HCT116 (cell line): Measurements from ENCODE around the gene CD44. TPM values are rescaled to one million over a fixed set of nuclear protein-coding genes. Genes with fewer than 3 reads are reported as not detected.

Source experiments
- ATAC-seq: fragments of 200-7000 bp; cut with Tn5 transposase; 2 replicates; pipeline ENCODE4 v1.9.1; 2020; ENCODE audit warnings: mild to moderate bottlenecking, moderate library complexity
- BruUV-seq: library from RNA; stranded (reverse); fragments of 400-500 nt; replicated peaks from 2 replicates; lab custom pipeline; 2021; lab: Mats Ljungman, UMichigan
- CTCF ChIA-PET: fragments of 300-600 bp; sonication (Branson Sonifier 250); formaldehyde crosslinking; loops from one replicate; lab custom pipeline; 2021; ENCODE audit warnings: antibody characterized with exemption; lab: Charles Lee
- POLR2A ChIA-PET: fragments of 300-600, 350-600 bp; sonication (Branson Sonifier 250); formaldehyde crosslinking; loops from one replicate; lab custom pipeline; 2021; ENCODE audit warnings: antibody characterized with exemption; lab: Charles Lee
- RAD21 ChIA-PET, 2 experiments: fragments of 300-600 bp; sonication (Branson Sonifier 250); formaldehyde crosslinking; loops; one replicate each; lab custom pipeline; 2023; ENCODE audit warnings: low total read pairs in 2 of 2; ENCODE audit not compliant: uncharacterized antibody in 2 of 2, unreplicated experiment in 2 of 2, low non-redundant PET in 1 of 2; lab: Charles Lee
- DNase-seq: peaks from one replicate; pipeline ENCODE4 v3.0.0-alpha.2; 2010; ENCODE audit warnings: low read depth, low spot score
- H2AFZ ChIP-seq: fragments of 200-600 bp; shearing (Covaris generic), sonication (generic); 2 replicates; pipeline ENCODE4 v1.6.1; 2017; ENCODE audit warnings: low read depth, mixed run types, mixed read lengths, antibody characterized with exemption, low read length; ENCODE audit not compliant: poor library complexity, severe bottlenecking
- H3K27ac ChIP-seq: 2 replicates; pipeline ENCODE4 v1.5.1; 2012; ENCODE audit warnings: low read depth, low read length
- H3K27me3 ChIP-seq: fragments of 200-600 bp; sonication (generic); 2 replicates; pipeline ENCODE4 v1.6.1; 2016; ENCODE audit warnings: mixed run types, low read length, mixed read lengths; ENCODE audit not compliant: insufficient read depth
- H3K36me3 ChIP-seq, 2 experiments: fragments of 200-500 bp in 1 of 2; fragments of 200-600 bp in 1 of 2; sonication (Bioruptor generic) in 1 of 2; sonication (generic) in 1 of 2; 2 replicates each; pipeline versions ENCODE4 v1.5.1 to v1.6.1; 2014 to 2016; ENCODE audit warnings: low read length in 2 of 2, inconsistent platforms in 1 of 2, mixed read lengths in 1 of 2, mixed run types in 1 of 2; ENCODE audit not compliant: insufficient read depth in 2 of 2, control insufficient read depth in 1 of 2
- H3K4me1 ChIP-seq, 2 experiments: fragments of 200-600 bp in 1 of 2; sonication (generic) in 1 of 2; 2 replicates each; pipeline versions ENCODE4 v1.5.1 to v1.6.1; 2012 to 2017; ENCODE audit warnings: low read length in 2 of 2, inconsistent platforms in 1 of 2, mild to moderate bottlenecking in 1 of 2, mixed read lengths in 1 of 2, mixed run types in 1 of 2, moderate library complexity in 1 of 2; ENCODE audit not compliant: insufficient read depth in 2 of 2, control insufficient read depth in 1 of 2
- H3K4me2 ChIP-seq: fragments of 200-600 bp; sonication (generic); 2 replicates; pipeline ENCODE4 v1.6.1; 2017; ENCODE audit warnings: mixed run types, low read length, mixed read lengths
- H3K4me3 ChIP-seq, 2 experiments: fragments of 200-600 bp in 1 of 2; sonication (generic) in 1 of 2; replicated peaks in 1 of 2; 2 replicates each; pipeline ENCODE4 v1.5.1; 2011 to 2016; ENCODE audit warnings: low read length in 2 of 2, control low read depth in 1 of 2, low read depth in 1 of 2, mild to moderate bottlenecking in 1 of 2, mixed read lengths in 1 of 2, mixed run types in 1 of 2
- H3K79me2 ChIP-seq: fragments of 200-600 bp; sonication (generic); 2 replicates; pipeline ENCODE4 v1.6.1; 2017; ENCODE audit warnings: mild to moderate bottlenecking, mixed run types, low read length, moderate library complexity, mixed read lengths; ENCODE audit not compliant: insufficient read depth
- H3K9ac ChIP-seq: fragments of 200-600 bp; sonication (generic); 2 replicates; pipeline ENCODE4 v1.6.1; 2016; ENCODE audit warnings: low read length, mixed read lengths
- H3K9me2 ChIP-seq: fragments of 200-600 bp; sonication (generic), shearing (Covaris generic); 2 replicates; pipeline ENCODE4 v1.6.1; 2017; ENCODE audit warnings: mixed run types, mild to moderate bottlenecking, moderate library complexity; ENCODE audit not compliant: insufficient read depth
- H3K9me3 ChIP-seq, 2 experiments: fragments of 200-500 bp in 1 of 2; fragments of 200-600 bp in 1 of 2; sonication (Bioruptor generic) in 1 of 2; sonication (generic) in 1 of 2; 2 replicates each; pipeline ENCODE4 v1.6.1; 2014 to 2017; ENCODE audit warnings: low read length in 2 of 2, mixed read lengths in 2 of 2, inconsistent platforms in 1 of 2, low read depth in 1 of 2, mild to moderate bottlenecking in 1 of 2, mixed run types in 1 of 2, moderate library complexity in 1 of 2; ENCODE audit not compliant: control insufficient read depth in 1 of 2, insufficient read depth in 1 of 2
- H4K20me1 ChIP-seq: fragments of 200-600 bp; sonication (generic), shearing (Covaris generic); 2 replicates; pipeline ENCODE4 v1.6.1; 2017; ENCODE audit warnings: mixed run types, mild to moderate bottlenecking, moderate library complexity; ENCODE audit not compliant: insufficient read depth
- ATF3 ChIP-seq: IDR thresholded peaks from 2 replicates; pipeline ENCODE4 v1.6.1; 2012
- CBX3 ChIP-seq: IDR thresholded peaks from 2 replicates; pipeline ENCODE4 v1.6.1; 2012; ENCODE audit warnings: low read depth
- CEBPB ChIP-seq: IDR thresholded peaks from 2 replicates; pipeline ENCODE4 v1.6.1; 2012; ENCODE audit warnings: low read depth
- EGR1 ChIP-seq: IDR thresholded peaks from 2 replicates; pipeline ENCODE4 v1.6.1; 2012; ENCODE audit warnings: low read depth
- EZH2phosphoT487 ChIP-seq: fragments of 200-600 bp; IDR thresholded peaks from 2 replicates; pipeline ENCODE4 v1.6.1; 2018; ENCODE audit warnings: antibody characterized with exemption, borderline replicate concordance
- FOSL1 ChIP-seq: IDR thresholded peaks from 2 replicates; pipeline ENCODE4 v1.6.1; 2012; ENCODE audit warnings: low read depth
- MAX ChIP-seq: IDR thresholded peaks from 2 replicates; pipeline ENCODE4 v1.6.1; 2012
- POLR2A ChIP-seq: IDR thresholded peaks from 2 replicates; pipeline ENCODE4 v1.7.0; 2011; ENCODE audit warnings: borderline replicate concordance; ENCODE audit not compliant: insufficient read depth, insufficient read length; ENCODE audit errors: extremely low read depth
- POLR2AphosphoS5 ChIP-seq: IDR thresholded peaks from 2 replicates; pipeline ENCODE4 v1.6.1; 2011; ENCODE audit warnings: mild to moderate bottlenecking, low read depth, low read length, moderate library complexity
- RAD21 ChIP-seq: IDR thresholded peaks from 2 replicates; pipeline ENCODE4 v1.6.1; 2012; ENCODE audit warnings: low read depth, mild to moderate bottlenecking
- SIN3A ChIP-seq: IDR thresholded peaks from 2 replicates; pipeline ENCODE4 v1.6.1; 2012; ENCODE audit warnings: low read depth
- YY1 ChIP-seq: IDR thresholded peaks from 2 replicates; pipeline ENCODE4 v1.6.1; 2011; ENCODE audit warnings: low read length, low read depth, moderate library complexity, mild to moderate bottlenecking; ENCODE audit not compliant: insufficient replicate concordance; ENCODE audit errors: extremely low read depth
- ZBTB33 ChIP-seq: IDR thresholded peaks from 2 replicates; pipeline ENCODE4 v1.6.1; 2011; ENCODE audit warnings: mild to moderate bottlenecking, low read length, moderate library complexity; ENCODE audit not compliant: insufficient replicate concordance; ENCODE audit errors: extremely low read depth
- ZFX ChIP-seq: fragments of 450-650 bp; IDR thresholded peaks from 2 replicates; pipeline ENCODE4 v1.6.1; 2017
- ZNF274 ChIP-seq: fragments of 200-500 bp; sonication (Bioruptor generic); IDR thresholded peaks from 2 replicates; pipeline ENCODE4 v1.6.1; 2014; ENCODE audit warnings: mild to moderate bottlenecking, low read depth, low read length, inconsistent platforms
- intact Hi-C: fragments of 100-400 bp; cut with micrococcal nuclease; formaldehyde crosslinking; loops from 2 replicates; pipeline ENCODE4 v1.10.0; 2022
- total RNA-seq: library from RNA; stranded (reverse); gene quantifications from one replicate; pipeline ENCODE4 v1.2.1, GENCODE V29; 2021; ENCODE audit not compliant: unreplicated experiment
- TF ChIP-seq, protein P1 (sequence below), 3 experiments: fragments of 200-600 bp in 1 of 3; sonication (generic) in 1 of 3; IDR thresholded peaks in 2 of 3; conservative IDR thresholded peaks in 1 of 3; 2 replicates each; pipeline ENCODE4 v1.5.1; 2012 to 2017; ENCODE audit warnings: low read depth in 2 of 3, low read length in 2 of 3, antibody characterized with exemption in 1 of 3, borderline replicate concordance in 1 of 3, control low read depth in 1 of 3, mild to moderate bottlenecking in 1 of 3, mixed read lengths in 1 of 3, mixed run types in 1 of 3, moderate library complexity in 1 of 3; ENCODE audit not compliant: insufficient read depth in 1 of 3

The CD44 gene
- total RNA-seq, 1 experiment from 2014 or later = 742 TPM

- CTCF ChIA-PET = no interaction called here
- ATAC-seq = no peak
- POLR2A ChIA-PET = no interaction called here
Observed at GRCh38 chr11:35151241-35151640, 12.3 kb downstream of the CD44 start.

GRCh38 chr11:35151683-35152280 lies 12.8 kb downstream of the CD44 start:
- Histone ChIP-seq H3K36me3 (peaks cover 9 to 61% of the 10 kb centered on the region in 2 experiments; a peak in 3 of 4 replicates), H3K79me2 (peaks cover 99% of the 10 kb centered on the region)
- no peak for TF ChIP-seq SIN3A
- TF ChIP-seq ZFX = no peak
- TF ChIP-seq ZBTB33 = no peak
- TF ChIP-seq, protein P1, sequence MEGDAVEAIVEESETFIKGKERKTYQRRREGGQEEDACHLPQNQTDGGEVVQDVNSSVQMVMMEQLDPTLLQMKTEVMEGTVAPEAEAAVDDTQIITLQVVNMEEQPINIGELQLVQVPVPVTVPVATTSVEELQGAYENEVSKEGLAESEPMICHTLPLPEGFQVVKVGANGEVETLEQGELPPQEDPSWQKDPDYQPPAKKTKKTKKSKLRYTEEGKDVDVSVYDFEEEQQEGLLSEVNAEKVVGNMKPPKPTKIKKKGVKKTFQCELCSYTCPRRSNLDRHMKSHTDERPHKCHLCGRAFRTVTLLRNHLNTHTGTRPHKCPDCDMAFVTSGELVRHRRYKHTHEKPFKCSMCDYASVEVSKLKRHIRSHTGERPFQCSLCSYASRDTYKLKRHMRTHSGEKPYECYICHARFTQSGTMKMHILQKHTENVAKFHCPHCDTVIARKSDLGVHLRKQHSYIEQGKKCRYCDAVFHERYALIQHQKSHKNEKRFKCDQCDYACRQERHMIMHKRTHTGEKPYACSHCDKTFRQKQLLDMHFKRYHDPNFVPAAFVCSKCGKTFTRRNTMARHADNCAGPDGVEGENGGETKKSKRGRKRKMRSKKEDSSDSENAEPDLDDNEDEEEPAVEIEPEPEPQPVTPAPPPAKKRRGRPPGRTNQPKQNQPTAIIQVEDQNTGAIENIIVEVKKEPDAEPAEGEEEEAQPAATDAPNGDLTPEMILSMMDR (IDR thresholded peaks at IDR 0.05 in 2 of 3, conservative IDR thresholded peaks at IDR 0.05 in 1 of 3; ENCODE audit: borderline replicate concordance in 1 of 3, insufficient read depth in 1 of 3, low read depth in 2 of 3, low read length in 2 of 3) = no peak
- TF ChIP-seq FOSL1 = no peak
- TF ChIP-seq ZNF274 = no peak
- TF ChIP-seq CEBPB = no peak
- TF ChIP-seq YY1 = no peak
- TF ChIP-seq EGR1 = no peak
- TF ChIP-seq RAD21 = no peak

More at GRCh38 chr11:35151241-35151640, 12.3 kb downstream of the CD44 start:
- no peak for TF ChIP-seq EGR1
- no peak for TF ChIP-seq EZH2phosphoT487
- no peak for TF ChIP-seq ATF3
- TF ChIP-seq CBX3 = no peak
- no peak for TF ChIP-seq POLR2A
- TF ChIP-seq POLR2AphosphoS5 = no peak
- TF ChIP-seq MAX = no peak
- H4K20me1 ChIP-seq = peaks cover 27% of the 10 kb centered on the region; the same call in 1 of the 2 replicates
- H3K4me1 ChIP-seq = peaks cover 19 to 82% of the 10 kb centered on the region in 2 experiments
- no peaks in the 10 kb centered on the region for H3K27me3 ChIP-seq
- no peaks in the 10 kb centered on the region for H3K9me3 ChIP-seq
- DNase-seq = no peak
- intact Hi-C loops = no loop called here
- no peak overlapping the region for H2AFZ ChIP-seq
- no peak overlapping the region for H3K4me3 ChIP-seq
- H3K9ac ChIP-seq = no peak overlapping the region
- H3K4me2 ChIP-seq = no peak overlapping the region
- no peaks in the 10 kb centered on the region for H3K9me2 ChIP-seq
- H3K79me2 ChIP-seq = peaks cover 99% of the 10 kb centered on the region
- peaks cover 9 to 64% of the 10 kb centered on the region in 2 experiments; a peak in 3 of 4 replicates for H3K36me3 ChIP-seq
- H3K27ac ChIP-seq = peak overlapping the region; percentile 2; the same call in 1 of the 2 replicates
- BruUV-seq = no TSS peak
- RAD21 ChIA-PET = no interaction called here

More at GRCh38 chr11:35151683-35152280, 12.8 kb downstream of the CD44 start:
- DNase-seq = no peak
- Histone ChIP-seq H3K9me3 (no peaks in the 10 kb centered on the region), H2AFZ (no peak overlapping the region), H4K20me1 (peaks cover 29% of the 10 kb centered on the region; the same call in 1 of the 2 replicates), H3K9me2 (no peaks in the 10 kb centered on the region), H3K9ac (no peak overlapping the region), H3K27me3 (no peaks in the 10 kb centered on the region), H3K4me1 (peaks cover 15 to 81% of the 10 kb centered on the region in 2 experiments), H3K4me2 (no peak overlapping the region), H3K4me3 (no peak overlapping the region), H3K27ac (peak overlapping the region; percentile 2; the same call in 1 of the 2 replicates)
- RAD21 ChIA-PET = no interaction called here
- no peak for ATAC-seq
- POLR2A ChIA-PET = interaction anchor here (1.1 kb wide), 2 partner anchors 15 to 70 kb away, joined by 3 to 4 read pairs; no protein-coding TSS in a partner anchor
- CTCF ChIA-PET = interaction anchor here (0.8 kb wide), 1 partner anchor 11 kb away, joined by 3 read pairs; no protein-coding TSS in a partner anchor
- no TSS peak for BruUV-seq
- intact Hi-C loops = no loop called here
